Fibroblast of peridontal ligament (primary cell): ENCODE results near the gene FURIN.
A peak's percentile ranks its signal among the peaks of the same experiment; 100 is the strongest.
"Not testable (repeated sequence)": the region's sequence is repeated elsewhere in the genome, so short reads cannot be mapped to it uniquely, and the experiment has no call there.

ENCODE experiments used
- DNase-seq: peaks from one replicate; pipeline ENCODE4 v3.0.0-alpha.2; 2010; ENCODE audit errors: extremely low read depth

FURIN gene

DNA sequence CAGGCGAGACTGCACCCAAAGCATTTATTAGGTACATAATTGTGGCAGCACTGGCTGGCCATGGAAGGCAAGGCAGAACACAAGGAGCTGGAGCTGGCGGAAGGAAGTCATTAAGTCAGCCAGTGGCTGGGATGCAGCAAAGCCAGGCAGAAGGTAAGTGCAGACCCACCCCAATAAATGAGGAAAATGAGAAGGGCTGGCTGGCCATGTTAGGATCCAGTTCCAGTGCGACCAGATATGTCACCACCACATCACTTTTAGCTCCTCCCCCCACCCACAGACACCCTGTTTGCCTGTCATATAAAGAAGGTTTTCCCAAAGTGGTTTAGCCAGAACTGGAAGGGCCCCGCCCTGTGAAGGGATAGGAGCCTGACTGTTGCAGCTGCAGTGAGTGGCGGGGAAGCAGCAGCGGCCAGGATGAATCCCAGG is at the start of gene FURIN:
Gene FURIN, plus strand, starts transcription at position 328 of the 429 bp plus-strand sequence. CDS start 7,153 bp downstream, outside the sequence.
- DNase-seq = no peak

DNA sequence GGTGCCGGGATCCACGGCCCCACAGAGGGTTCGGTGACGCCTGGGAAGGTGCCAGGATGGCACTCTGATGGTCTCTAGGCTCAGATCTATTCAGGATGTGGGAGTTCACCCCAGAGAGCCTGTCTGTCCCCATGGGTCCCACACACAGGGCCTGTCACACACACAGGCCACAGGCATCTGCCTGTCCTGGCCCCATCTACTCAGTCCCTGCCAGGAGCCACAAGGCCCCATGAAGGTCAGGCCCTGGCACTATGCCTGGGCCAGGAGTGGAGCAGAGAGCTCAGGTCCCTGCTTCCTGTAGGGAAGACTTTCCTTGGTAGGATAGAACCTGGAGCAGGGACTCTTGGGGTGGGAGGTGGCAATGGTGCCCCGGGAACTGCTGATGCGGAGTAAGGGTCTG is 49.0 kb upstream of the FURIN start:
- no peak for DNase-seq

DNA sequence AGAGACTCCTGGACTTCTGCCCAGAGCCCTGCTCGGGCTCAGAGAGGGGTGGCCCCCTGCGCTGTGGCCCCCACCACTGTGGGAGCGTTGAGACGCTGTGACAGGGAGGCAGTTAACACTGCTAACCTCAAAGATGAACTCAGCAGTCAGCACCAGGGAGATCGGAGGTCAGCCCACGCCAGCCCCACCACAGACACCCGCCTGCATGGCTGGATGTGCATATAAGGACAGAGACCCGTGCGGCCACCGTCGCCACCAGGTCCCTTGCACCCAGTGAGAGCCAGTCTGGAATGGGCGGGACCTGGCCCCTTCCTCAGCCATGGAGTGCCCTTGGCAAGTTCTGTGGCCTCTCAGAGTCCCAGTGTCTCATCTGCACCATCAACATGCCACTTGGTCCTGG is 48.5 kb upstream of the FURIN start:
- no peak for DNase-seq

DNA sequence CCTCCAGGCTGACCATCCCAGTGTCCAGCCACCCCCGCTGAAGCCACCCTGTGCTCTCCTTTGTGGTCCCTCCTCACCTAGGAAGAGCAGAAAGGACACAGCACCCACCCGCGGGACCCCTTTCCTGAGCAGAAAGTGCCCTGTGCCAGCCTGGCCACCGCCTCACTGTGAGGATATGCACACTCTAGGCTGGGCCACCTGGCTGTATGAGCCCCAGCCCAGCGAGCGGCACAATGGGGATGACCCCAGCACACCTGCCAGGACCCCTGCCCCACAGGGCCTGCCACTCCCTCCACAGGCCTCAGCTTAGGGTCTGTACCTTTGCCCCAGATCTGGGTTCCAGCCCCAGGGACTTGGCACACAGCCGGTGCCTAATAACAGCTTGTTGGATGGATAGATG is 47.9 kb upstream of the FURIN start:
- no peak for DNase-seq

DNA sequence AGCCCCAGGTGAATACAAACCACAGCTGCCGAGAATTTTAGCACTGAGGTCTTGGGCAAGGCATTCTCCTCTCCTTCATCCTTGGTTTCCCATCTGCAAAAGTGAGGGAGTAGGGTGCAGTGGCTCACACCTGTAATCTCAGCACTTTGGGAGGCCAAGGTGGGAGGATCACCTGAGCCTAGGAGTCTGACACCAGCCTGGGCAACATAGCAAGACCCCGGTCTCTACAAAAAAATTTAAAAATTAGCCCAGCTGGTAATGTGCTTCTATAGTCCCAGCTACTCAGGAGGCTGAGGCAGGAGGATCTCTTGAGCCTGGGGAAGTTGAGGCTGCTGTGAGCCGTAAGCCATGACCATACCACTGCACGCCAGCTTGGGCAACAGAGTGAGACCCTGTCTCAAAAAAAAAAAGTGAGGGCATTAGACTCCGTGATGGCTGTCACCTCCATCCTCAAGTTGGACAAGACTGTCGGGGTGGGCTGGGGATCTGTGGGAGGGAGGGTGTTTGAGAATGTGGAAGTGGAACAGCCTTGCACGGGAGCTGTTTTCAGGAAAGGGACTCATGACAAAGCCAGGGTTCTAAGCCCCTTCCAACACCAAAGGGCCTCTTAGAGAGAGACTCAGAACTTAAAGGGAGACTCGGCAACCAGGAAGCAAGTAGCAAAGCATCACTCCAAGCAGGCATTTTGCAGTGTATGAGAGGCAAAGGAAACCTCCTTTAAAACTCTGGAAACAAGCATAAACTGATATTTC is 46.0 kb upstream of the FURIN start:
- no peak for DNase-seq

DNA sequence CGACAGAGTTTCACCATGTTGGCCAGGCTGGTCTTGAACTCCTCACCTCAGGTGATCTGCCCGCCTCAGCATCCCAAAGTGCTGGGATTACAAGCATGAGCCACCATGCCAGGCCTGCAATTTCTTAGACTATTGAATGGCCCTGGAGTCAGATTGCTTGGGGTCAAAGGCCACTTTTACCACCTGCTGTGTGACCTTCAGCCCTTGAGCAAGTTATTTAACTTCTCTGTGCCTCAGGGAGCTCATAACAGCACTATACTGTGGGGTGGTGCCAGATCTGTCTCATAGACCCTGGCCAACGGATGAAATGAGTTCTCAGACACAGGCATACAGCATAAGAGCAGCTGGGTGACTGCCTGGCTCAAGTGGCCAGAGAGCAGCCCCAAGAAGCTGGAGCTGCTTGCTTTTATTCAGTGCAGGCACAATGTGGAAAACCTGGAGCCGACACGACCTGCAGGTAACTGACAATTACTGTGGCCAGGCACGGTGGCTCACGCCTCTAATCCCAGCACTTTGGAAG is 44.9 kb upstream of the FURIN start:
- no peak for DNase-seq

DNA sequence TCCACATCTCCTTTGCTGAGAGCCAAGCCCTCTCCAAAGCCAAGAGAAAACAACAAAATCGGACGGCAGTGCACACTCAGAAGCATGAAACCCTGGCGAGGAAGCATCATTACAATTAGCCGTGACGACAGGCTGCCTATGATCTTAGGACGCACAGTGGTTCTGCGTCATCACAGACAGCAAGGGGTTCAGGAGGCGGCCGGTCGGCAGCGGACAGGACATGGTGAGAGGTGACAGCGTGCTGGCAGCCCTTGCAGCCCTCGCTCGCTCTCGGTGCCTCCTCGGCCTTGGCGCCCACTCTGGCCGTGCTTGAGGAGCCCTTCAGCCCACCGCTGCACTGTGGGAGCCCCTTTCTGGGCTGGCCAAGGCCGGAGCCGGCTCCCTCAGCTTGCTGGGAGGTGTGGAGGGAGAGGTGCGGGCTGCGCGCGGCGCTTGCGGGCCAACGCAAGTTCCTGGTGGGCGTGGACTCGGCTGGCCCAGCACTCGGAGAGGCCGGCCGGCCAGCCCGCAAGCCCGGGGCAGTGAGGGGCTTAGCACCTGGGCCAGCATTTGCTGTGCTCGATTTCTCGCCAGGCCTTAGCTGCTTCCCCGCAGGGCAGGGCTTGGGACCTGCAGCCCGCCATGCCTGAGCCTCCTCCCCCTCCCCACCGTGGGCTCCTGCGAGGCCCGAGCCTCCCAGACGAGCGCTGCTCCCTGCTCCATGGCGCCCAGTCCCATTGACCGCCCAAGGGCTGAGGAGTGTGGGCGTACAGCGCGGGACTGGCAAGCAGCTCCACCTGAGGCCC is 43.1 kb upstream of the FURIN start:
- DNase-seq = not testable (repeated sequence)

DNA sequence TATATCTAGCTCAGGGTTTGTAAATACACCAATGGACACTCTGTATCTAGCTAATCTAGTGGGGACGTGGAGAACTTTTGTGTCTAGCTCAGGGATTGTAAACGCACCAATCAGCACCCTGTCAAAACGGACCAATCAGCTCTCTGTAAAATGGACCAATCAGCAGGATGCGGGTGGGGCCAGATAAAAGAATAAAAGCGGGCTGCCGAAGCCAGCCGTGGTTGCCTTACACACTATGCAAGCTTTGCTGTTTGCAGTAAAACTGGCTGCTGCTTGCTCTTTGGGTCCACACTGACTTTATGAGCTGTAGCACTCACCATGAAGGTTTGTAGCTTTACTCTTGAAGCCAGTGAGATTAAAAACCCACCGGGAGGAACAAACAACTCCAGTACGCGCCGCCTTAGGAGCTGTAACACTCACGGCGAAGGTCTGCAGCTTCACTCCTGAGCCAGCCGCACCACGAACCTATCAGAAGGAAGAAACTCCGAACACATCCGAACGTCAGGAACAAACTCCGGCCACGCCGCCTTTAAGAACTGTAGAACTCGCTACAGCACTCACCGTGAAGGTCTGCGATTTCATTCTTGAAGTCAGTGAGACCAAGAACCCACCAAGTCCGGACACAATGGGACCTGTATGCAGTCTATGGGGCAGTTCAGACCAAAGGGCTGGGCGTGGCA is 42.0 kb upstream of the FURIN start:
- DNase-seq = not testable (repeated sequence)

DNA sequence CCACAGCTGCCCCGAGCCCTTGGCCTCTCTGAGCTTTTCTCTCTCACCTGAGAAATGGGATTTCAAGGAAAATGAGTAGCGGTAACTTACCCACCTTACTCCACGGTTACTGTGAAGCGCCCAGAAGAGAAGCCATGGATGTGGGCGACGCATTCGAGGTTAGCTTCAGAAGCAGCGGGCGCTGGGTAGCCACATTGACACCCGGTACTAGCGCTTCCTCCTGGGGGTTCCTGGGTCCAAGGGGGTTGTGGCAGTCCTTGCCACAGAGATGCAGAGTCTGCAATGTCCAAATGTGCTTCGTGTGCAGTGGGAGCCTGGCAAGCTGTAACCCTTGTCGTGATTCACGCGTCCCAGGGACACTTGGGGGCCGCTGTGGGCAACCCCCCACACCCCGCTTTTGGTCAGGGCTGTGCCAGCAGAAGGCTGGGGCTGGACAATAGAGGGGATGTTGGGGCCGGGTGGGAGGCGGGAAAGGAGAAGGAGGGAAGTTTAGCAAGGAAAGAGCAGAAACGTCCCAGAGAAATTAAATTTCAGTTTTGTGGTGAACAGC is 41.4 kb upstream of the FURIN start:
- no peak for DNase-seq

DNA sequence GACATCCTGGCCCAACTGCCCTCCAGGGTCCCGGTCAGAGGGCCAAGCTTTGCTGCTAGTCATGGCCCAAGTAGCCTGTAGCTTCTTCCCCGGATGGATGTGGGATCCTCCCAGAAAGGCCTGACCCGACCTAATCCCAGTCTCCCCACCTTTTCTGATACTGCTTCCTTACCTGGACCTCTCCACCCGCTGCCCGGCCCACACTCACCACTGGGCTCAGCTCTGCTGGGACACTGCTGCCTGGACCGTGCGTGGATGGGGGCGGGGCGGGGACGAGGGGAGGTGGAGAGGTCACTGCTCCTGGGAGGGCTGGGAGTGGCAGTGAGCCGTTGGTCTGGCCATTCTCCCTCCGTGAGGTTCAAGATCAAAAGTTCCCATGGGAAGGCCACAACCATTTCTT is 40.3 kb upstream of the FURIN start:
- no peak for DNase-seq

DNA sequence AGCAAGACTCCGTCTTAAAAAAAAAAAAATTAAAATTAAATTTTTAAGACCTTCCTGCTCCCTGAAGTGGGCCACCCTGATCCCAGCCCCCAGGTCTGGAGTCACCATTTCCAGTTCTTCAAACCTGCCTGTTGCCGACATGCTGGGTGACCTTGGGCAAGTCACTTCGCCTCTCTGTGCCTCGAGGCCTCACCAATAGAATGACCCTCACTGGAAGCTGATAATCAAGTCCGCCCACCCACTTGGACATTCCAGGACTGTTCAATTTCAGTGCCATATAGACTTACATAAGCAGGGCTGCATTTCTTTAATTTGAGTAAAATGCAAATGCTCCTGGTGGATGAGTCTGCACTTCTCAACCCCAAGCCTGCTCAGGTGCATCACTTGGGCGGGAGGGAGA is 39.3 kb upstream of the FURIN start:
- DNase-seq = no peak

DNA sequence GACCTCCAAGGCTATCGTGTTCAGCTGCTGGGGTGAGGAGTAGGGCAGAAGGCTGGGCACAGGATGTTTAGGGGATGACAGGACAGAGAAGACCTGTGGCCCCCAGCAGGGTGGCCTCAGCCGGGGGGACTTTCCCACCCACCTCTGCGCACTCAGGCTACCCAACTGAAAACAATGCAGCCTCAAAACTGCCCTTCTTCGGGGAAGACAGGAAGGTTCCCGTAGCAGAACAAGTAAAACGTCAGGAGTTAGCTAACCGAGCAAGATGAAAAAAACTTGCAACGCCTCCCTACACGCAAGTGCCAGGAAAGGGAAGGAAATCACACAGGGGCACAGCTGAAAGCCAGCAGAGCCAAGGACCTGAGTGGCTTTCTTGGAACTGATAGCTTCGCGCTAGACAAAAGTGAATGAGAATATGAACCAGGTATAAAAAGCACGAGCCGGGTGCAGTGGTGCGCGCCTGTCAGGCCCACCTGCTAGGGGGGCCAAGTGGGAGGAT is 38.4 kb upstream of the FURIN start:
- DNase-seq = no peak

DNA sequence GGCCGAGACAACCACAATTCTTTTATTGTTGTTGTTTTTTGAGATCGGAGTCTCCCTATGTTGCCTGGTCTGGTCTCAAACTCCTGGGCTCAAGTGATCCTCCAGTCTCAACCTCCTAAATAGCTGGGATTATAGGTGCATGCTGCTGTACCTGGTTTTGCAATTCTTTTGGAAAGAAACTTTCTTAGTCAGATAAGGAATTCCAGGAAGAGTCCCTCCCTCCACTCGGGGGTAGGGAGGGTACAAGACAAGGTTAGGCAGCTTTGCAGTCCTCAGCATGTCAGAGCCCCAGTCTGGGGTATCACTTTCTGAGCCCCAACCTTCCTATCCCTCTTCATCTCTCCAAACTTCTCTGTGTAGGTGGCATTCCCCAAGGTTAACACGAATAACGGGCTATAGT is 33.8 kb upstream of the FURIN start:
- no peak for DNase-seq

DNA sequence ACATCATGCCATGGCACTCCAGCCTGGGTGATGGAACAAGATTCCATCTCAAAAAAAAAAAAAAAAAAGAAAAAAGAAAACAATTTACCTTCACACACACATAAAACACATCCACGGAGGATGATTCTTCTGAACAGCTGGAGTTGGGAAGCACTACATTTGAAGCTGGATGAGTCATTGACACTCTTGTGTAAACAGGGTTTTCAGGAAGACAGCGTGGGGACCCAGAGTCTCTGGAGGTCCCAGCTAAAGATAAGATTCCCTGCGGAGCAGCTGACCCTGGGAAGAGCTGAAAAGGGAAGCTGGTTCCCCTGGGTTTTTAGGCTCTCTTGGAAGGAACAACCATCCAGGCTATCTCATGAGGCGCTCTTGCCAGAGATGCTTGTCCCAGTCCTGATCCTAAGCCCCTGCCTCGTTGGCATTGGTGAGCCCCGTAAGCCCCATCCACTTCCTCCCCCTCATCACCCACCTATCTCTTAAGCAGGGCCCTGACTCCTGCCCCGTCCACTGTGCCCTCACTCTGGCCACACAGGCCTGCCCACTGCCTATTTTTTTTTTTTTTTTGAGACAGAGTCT is 32.0 kb upstream of the FURIN start:
- DNase-seq = peak; percentile 61

DNA sequence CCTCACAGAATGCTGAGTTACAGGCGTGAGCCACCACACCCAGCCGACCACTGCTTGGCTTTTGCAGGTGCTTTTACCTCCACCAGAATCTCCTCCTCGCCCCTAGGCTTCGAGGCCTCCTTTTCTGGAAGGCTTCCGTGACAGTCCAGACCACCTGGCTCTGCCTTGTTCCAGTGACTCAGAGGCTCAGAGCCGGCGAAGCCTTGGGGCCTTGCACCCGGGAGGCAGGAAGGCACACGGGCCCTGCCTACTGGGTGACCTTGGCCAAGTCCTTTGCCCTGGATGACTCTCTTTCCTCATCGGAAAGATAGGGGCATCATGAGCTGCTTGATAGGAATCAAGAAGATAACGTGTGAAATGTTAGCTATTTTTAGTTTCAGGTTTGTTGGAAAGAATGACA is 31.3 kb upstream of the FURIN start:
- no peak for DNase-seq

DNA sequence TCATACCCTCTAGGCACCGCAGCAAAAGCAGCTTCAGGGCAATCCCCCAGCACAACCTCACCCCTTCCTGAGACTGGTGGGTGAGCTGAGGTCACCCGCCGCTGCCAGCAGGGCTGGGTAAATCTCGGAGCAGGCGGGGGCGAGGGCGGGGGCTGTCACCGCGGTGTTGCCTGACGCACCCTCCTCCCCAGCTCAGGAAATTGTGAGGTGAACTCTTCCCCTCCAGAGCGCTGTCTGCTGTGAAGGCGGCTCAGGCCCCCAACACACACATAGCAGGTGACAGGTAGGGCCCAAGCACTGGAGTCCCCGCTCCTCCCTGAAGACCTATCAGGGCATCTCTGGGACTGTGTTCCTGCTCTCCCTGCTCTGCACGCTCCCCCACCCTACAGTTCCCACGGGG is 30.2 kb upstream of the FURIN start:
- DNase-seq = no peak

DNA sequence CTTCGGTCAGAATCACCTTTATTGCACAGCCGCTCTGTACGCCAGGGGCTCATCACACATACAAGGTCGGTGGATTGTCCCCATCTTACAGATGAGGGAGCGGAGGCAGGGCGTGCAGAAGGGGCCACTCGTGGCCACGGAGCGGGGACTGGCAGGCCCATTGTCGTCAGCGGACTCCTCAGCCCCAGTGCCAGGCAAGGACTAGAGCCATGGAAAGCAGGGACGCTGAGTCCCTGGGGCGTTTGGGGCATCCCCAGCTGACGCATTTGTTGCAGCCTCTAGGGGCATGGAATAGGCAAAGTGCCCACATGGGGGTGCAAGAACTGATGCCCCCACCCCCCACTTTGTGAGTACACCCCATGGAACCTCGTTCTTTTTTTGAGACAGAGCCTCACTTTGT is 29.8 kb upstream of the FURIN start:
- DNase-seq = no peak

DNA sequence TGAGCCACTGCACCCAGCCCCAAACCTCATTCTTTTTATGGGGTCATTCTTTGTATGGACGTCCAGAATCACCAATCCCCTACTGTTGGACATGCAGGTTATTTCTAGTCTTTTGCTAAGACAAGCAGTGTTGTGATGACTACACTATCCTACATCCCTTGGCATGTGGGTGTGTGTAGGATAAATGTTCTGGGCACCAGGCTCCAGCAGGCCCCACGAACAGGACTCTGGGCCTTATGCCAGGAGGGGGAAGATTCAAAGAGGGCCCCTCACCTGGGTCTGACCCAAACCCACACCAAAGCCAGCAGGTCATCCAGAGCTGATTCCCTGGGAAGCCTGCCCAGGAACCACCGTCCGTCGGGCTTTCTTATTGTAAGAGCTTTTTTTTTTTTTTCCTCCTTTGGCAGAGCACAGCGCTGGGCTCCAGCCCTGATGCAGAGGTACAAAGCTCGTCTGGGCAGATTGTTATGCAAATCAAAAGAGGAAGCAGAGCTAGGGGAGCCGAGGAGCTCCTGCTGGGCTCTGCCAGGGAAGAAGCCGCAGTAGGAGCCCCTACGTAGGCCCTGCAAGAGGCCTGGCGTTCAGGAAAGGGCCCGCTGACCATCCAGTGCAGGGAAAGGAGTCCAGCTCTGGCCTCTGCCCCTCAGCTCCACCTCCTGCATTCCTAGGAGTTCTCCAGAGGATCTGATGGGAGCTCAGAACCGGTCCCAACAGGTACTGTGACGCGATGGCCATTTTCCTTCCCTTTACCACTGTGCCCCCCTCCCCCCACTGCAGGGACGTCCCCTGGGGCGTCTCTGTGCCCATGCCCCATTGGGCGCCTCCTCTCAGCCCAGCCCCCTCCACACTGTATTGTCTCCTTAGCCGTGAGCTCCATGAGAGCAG is 29.0 kb upstream of the FURIN start:
- no peak for DNase-seq

DNA sequence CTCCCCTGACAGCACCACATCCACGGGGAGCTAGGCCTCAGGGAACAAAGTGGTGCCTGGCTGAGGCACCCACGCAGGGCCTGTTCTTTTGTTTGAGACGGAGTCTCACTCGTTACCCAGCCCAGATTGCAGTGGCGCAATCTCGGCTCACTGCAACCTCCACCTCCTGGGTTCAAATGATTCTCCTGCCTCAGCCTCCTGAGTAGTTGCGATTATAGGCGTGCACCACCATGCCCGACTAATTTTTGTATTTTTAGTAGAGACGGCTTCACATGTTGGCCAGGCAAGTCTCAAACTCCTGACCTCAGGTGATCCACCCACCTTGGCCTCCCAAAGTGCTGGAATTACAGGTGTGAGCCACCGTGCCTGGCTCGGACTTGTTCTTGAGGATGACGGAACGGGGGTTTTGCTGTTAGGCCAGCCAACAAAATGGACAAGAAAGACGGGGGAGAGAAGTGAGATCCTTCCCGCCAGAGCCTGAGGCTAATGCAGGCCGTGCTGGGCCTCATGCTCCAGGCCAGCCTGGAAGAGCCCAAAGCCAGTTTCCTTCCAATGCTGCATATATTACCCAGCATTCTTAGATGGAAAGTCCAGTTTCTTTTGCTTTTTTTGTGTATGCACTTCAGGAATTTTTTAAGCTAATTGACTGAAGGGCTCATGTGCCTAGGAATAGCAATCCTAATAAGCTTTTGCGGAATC is 28.1 kb upstream of the FURIN start:
- DNase-seq = no peak

DNA sequence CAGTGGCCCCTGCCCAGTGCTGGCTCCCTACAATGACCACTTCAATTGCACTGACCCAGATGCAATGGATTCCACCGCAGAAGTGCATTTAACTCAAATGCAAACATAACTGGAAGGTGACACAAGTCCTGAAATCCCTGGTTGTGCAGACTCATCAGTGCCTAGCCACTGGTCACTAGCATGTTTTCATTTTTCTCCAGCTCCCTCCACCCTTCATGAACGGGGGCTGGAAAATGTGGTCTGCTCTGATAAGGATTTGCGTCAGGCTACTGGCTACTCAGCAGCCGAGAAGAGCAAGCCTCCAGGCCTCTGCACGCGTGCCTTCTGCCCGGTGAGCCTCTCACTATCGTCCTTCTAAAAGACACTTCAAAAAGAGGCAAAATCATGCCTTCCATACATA is 27.4 kb upstream of the FURIN start:
- no peak for DNase-seq
